K562 (cell line): ENCODE measurements around the gene DTX3. TPM values are rescaled to one million over a fixed set of nuclear protein-coding genes. Genes with fewer than 3 reads are reported as not detected.

Source experiments
- ATAC-seq: fragments of 200-7000 bp; cut with Tn5 transposase; 3 replicates; pipeline ENCODE4 v1.9.1; 2020; ENCODE audit warnings: moderate library complexity
- BruUV-seq: library from RNA; stranded (reverse); fragments of 400-500 nt; replicated peaks from 2 replicates; lab custom pipeline; 2021; lab: Mats Ljungman, UMichigan
- CTCF ChIA-PET: fragments of 300-600 bp; formaldehyde crosslinking; extraction: SDS; loops from one replicate; lab custom pipeline; 2021; ENCODE audit warnings: low intra/inter-chr PET ratio; lab: Yijun Ruan, JAX
- POLR2A ChIA-PET: fragments of 300-600, 350-650 bp; sonication (Branson Sonifier 250); formaldehyde crosslinking; extraction: SDS; loops from one replicate; lab custom pipeline; 2021; ENCODE audit warnings: antibody characterized with exemption, inconsistent platforms; lab: Yijun Ruan, JAX
- DNase-seq, 4 experiments: peaks; one replicate each; pipeline versions ENCODE4 v3.0.0 to v3.0.0-alpha.2; 2011 to 2018; ENCODE audit warnings: low spot score in 3 of 4, mixed read lengths in 3 of 4; ENCODE audit errors: extremely low read depth in 1 of 4
- FAIRE-seq: peaks from 2 replicates; lab custom pipeline; 2011; peaks lifted over from hg19 to GRCh38; lab: Jason Lieb, UNC
- H2AFZ ChIP-seq: 2 replicates; pipeline ENCODE4 v1.6.0; 2011; ENCODE audit warnings: low read depth, low read length, control low read depth, inconsistent platforms
- H3K27ac ChIP-seq: fragments of 200-600 bp; 3 replicates; pipeline ENCODE4 v1.8.0; 2011; ENCODE audit warnings: low read depth, mild to moderate bottlenecking, control low read depth, inconsistent platforms, low read length, moderate library complexity, mixed read lengths; ENCODE audit errors: extremely low read depth
- H3K27me3 ChIP-seq, 2 experiments: fragments of 300-600 bp in 1 of 2; 2 replicates in 1 of 2; 3 replicates in 1 of 2; pipeline versions ENCODE4 v1.6.0 to v1.8.0; 2011; ENCODE audit warnings: inconsistent platforms in 2 of 2, low read length in 2 of 2, mild to moderate bottlenecking in 1 of 2, mixed read lengths in 1 of 2, moderate library complexity in 1 of 2; ENCODE audit not compliant: control insufficient read depth in 2 of 2, insufficient read depth in 2 of 2
- H3K36me3 ChIP-seq: fragments of 300-600 bp; 3 replicates; pipeline ENCODE4 v1.8.0; 2011; ENCODE audit warnings: mild to moderate bottlenecking, low read length, inconsistent platforms; ENCODE audit not compliant: control insufficient read depth, insufficient read depth
- H3K4me1 ChIP-seq, 2 experiments: fragments of 200-600 bp in 1 of 2; replicated peaks in 1 of 2; 2 replicates in 1 of 2; 3 replicates in 1 of 2; pipeline versions ENCODE4 v1.5.1 to v1.8.0; 2011; ENCODE audit warnings: inconsistent platforms in 2 of 2, low read length in 2 of 2, mild to moderate bottlenecking in 1 of 2, mixed read lengths in 1 of 2, moderate library complexity in 1 of 2; ENCODE audit not compliant: control insufficient read depth in 2 of 2, insufficient read depth in 2 of 2
- H3K4me2 ChIP-seq: 2 replicates; pipeline ENCODE4 v1.6.1; 2011; ENCODE audit warnings: low read length, control low read depth, inconsistent platforms, mixed read lengths; ENCODE audit not compliant: insufficient read depth
- H3K4me3 ChIP-seq: fragments of 200-600 bp; sonication (generic), shearing (Covaris generic); 2 replicates; pipeline ENCODE4 v1.5.1; 2016; ENCODE audit warnings: control low read depth, inconsistent platforms
- H3K79me2 ChIP-seq: fragments of 200-600 bp; 3 replicates; pipeline ENCODE4 v1.8.0; 2011; ENCODE audit warnings: low read length, inconsistent platforms; ENCODE audit not compliant: control insufficient read depth, insufficient read depth
- H3K9ac ChIP-seq, 2 experiments: 2 replicates each; pipeline versions ENCODE4 v1.6.0 to v1.6.1; 2011; ENCODE audit warnings: low read depth in 2 of 2, low read length in 2 of 2, control low read depth in 1 of 2, inconsistent platforms in 1 of 2, mild to moderate bottlenecking in 1 of 2, mixed read lengths in 1 of 2; ENCODE audit not compliant: insufficient read depth in 1 of 2
- H3K9me1 ChIP-seq: one replicate; pipeline ENCODE4 v1.6.0; 2011; ENCODE audit warnings: inconsistent platforms, mild to moderate bottlenecking, low read length, moderate library complexity; ENCODE audit not compliant: control insufficient read depth, insufficient read depth
- H3K9me3 ChIP-seq: replicated peaks from 2 replicates; pipeline ENCODE4 v1.5.1; 2011; ENCODE audit warnings: low read depth, low read length, inconsistent platforms; ENCODE audit not compliant: control insufficient read depth, insufficient read depth
- H4K20me1 ChIP-seq: replicated peaks from 2 replicates; pipeline ENCODE4 v1.6.1; 2011; ENCODE audit warnings: low read length, inconsistent platforms, mixed read lengths; ENCODE audit not compliant: control insufficient read depth, insufficient read depth
- CREBBP ChIP-seq: IDR thresholded peaks from one replicate; pipeline ENCODE4 v1.6.1; 2012; ENCODE audit warnings: low read depth, mild to moderate bottlenecking, control low read depth, inconsistent platforms, low read length
- CTBP1 ChIP-seq: fragments of 450-650 bp; IDR thresholded peaks from 2 replicates; pipeline ENCODE4 v1.6.1; 2016; ENCODE audit warnings: borderline replicate concordance
- HEY1 ChIP-seq: fragments of 250-450 bp; sonication (Bioruptor Pico); IDR thresholded peaks from 2 replicates; pipeline ENCODE4 v1.5.0; 2020; ENCODE audit warnings: mild to moderate bottlenecking, moderate library complexity, borderline replicate concordance
- POLR2B ChIP-seq: fragments of 450-650 bp; IDR thresholded peaks from 2 replicates; pipeline ENCODE4 v1.6.1; 2018; ENCODE audit warnings: low read depth; ENCODE audit not compliant: partially characterized antibody
- SLC30A9 ChIP-seq: fragments of 250-450 bp; sonication (Bioruptor Pico); IDR thresholded peaks from 2 replicates; pipeline ENCODE4 v1.8.0; 2022; ENCODE audit warnings: mild to moderate bottlenecking, moderate library complexity
- SREBF2 ChIP-seq: sonication (generic); formaldehyde crosslinking; IDR thresholded peaks from 2 replicates; pipeline ENCODE4 v1.4.0; 2020; ENCODE audit warnings: mild to moderate bottlenecking, missing genetic modification reagents
- ZEB2 ChIP-seq: fragments of 450-650 bp; IDR thresholded peaks from 2 replicates; pipeline ENCODE4 v1.6.1; 2016
- ZFP36 ChIP-seq: fragments of 150-350 bp; IDR thresholded peaks from 2 replicates; pipeline ENCODE4 v1.6.1; 2018; ENCODE audit warnings: low read length, low read depth; ENCODE audit not compliant: partially characterized antibody
- ZNF124 ChIP-seq: sonication (generic); formaldehyde crosslinking; IDR thresholded peaks from 2 replicates; pipeline ENCODE4 v1.8.1; 2022; ENCODE audit warnings: missing genetic modification reagents
- ZNF165 ChIP-seq: fragments of 250-450 bp; sonication (Bioruptor Pico); IDR thresholded peaks from 2 replicates; pipeline ENCODE4 v1.4.0; 2020; ENCODE audit warnings: borderline replicate concordance
- ZNF184 ChIP-seq: sonication (generic); formaldehyde crosslinking; IDR thresholded peaks from 2 replicates; pipeline ENCODE4 v1.5.0; 2020; ENCODE audit warnings: missing genetic modification reagents
- ZNF717 ChIP-seq: fragments of 250-450 bp; sonication (Bioruptor Pico); IDR thresholded peaks from 2 replicates; pipeline ENCODE4 v1.5.0; 2021
- ZNF79 ChIP-seq: fragments of 250-450 bp; sonication (Bioruptor Pico); IDR thresholded peaks from 2 replicates; pipeline ENCODE4 v1.4.0; 2020; ENCODE audit warnings: low read depth, mild to moderate bottlenecking, moderate library complexity
- WGBS: fragments of 100-300 bp; shearing (Covaris generic); methylation state at CpG from one replicate; pipeline ENCODE4 v1.1.6; 2016; ENCODE audit warnings: low coverage, mixed read lengths; ENCODE audit not compliant: insufficient coverage; ENCODE audit errors: missing lambda C conversion rate; 5-methylcytosine and 5-hydroxymethylcytosine counted together
- in situ Hi-C: fragments of 300-500 bp; cut with MboI; formaldehyde crosslinking; loops from 4 replicates; pipeline ENCODE4 v1.15.0; 2018; ENCODE audit warnings: inconsistent platforms, mixed read lengths
- intact Hi-C: fragments of 100-400 bp; cut with micrococcal nuclease; formaldehyde crosslinking; loops from 2 replicates; pipeline ENCODE4 v1.14.2; 2022
- polyA plus RNA-seq, 8 experiments: library from polyadenylated mRNA; depleted of rRNA in 4 of 8; stranded (reverse) in 5 of 8; unstranded in 3 of 8; fragments of >200 nt; fragmentation: Nextera tagmentation in 2 of 8; fragmentation: Illumina TruSeq in 1 of 8; extraction: Ambion mirVana in 2 of 8; extraction: Trizol in 1 of 8; gene quantifications; 2 replicates each; pipeline versions ENCODE4 v1.2.1 to v1.2.3, GENCODE V29; 2011 to 2014; ENCODE audit warnings: inconsistent platforms in 1 of 8, missing spikeins in 1 of 8
- total RNA-seq, 7 experiments: library from RNA; depleted of rRNA in 6 of 7; stranded (reverse); fragments of >200 nt in 6 of 7; fragmentation: Illumina TruSeq in 2 of 7; extraction: Trizol in 2 of 7; gene quantifications; 2 replicates each; pipeline versions ENCODE4 v1.2.1 to v1.2.3, GENCODE V29; 2011 to 2021; ENCODE audit warnings: low replicate concordance in 1 of 7
- TF ChIP-seq, protein P1 (sequence below): fragments of 250-450 bp; sonication (Bioruptor Pico); IDR thresholded peaks from 2 replicates; pipeline ENCODE4 v1.5.0; 2021; ENCODE audit warnings: mild to moderate bottlenecking, moderate library complexity
- TF ChIP-seq, protein P2 (sequence below), 2 experiments: IDR thresholded peaks; 2 replicates each; pipeline ENCODE4 v1.6.1; 2012; ENCODE audit warnings: improper control_type of control experiment in 2 of 2, low read depth in 2 of 2, low read length in 2 of 2, borderline replicate concordance in 1 of 2

DTX3 gene
- total and polyA plus RNA-seq, 9 of the 15 experiments (the other 6 are each of a cell fraction or from before 2014, with no cell fraction given): 0.03 to 0.09 (median 0.06) TPM; not detected in 6

DNA sequence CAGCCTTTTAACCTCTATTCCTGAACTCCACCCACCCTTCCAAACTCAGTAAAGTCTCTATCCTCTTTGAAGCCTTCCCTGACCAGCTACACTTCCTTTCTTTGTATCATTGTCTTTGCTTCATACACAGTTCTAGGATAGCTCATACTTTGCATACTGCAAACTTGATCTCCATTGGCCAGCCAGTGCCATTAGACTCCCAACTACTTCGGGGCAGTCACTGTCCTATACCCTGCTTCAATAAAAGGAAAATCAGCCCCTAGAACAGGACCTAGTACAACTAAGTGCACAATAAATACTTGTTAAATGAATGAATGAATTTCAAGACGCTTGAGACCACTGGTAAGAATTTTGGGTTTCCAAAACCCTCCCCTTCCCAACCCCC lies 14.2 kb upstream of the DTX3 start (continued):
- TF ChIP-seq SREBF2 (no peak), ZNF124 (CRISPR knock-in tag) (no peak), ZNF184 (CRISPR knock-in tag) (no peak)
- TF ChIP-seq, all 486 proteins: peak for 2

DNA sequence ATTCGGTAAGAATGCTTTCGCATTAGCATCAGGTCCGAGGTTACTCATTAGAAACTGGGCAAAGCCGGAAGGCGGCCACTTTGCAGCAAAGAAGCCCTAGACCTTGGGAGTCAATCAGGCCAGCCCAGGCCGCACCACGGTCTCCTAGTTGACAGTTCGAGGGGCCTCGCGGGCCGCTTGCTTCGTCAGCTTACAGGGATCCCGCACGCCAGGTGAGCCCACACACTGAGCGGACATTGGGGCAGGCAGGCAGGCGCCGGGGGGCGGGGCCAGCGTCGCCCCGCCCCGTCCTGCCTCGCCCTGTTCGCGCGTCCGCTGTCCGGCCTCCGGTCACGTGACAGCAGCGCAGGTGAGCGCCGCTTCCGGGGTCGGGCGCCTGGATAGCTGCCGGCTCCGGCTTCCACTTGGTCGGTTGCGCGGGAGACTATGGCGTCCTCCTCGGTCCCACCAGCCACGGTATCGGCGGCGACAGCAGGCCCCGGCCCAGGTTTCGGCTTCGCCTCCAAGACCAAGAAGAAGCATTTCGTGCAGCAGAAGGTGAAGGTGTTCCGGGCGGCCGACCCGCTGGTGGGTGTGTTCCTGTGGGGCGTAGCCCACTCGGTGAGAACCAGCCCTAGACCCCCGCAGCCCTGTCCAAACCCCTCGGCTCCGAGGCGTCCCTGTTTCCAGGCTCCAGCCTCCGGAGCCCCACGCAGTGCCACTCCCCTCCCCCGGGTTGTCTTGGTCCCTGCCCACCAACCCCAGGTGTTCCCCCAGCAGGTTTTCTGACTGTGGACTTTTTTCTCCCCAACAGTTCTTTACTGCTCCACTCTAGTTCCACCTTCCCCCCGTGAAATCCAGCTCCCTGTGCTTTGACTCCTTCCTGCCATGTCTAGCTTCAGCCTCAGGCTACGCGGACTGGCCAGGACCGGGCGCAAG lies 13.5 kb upstream of the DTX3 start, which contains the start of gene PIP4K2C:
Gene PIP4K2C, plus strand, starts transcription at position 329 of the 918 bp plus-strand sequence. Its CDS starts 98 bp downstream, at position 427.
- TSS peak; percentile 50 for BruUV-seq
- peak; percentile 74 for FAIRE-seq
- peak; percentile 96 for ATAC-seq
- TF ChIP-seq, protein P1, sequence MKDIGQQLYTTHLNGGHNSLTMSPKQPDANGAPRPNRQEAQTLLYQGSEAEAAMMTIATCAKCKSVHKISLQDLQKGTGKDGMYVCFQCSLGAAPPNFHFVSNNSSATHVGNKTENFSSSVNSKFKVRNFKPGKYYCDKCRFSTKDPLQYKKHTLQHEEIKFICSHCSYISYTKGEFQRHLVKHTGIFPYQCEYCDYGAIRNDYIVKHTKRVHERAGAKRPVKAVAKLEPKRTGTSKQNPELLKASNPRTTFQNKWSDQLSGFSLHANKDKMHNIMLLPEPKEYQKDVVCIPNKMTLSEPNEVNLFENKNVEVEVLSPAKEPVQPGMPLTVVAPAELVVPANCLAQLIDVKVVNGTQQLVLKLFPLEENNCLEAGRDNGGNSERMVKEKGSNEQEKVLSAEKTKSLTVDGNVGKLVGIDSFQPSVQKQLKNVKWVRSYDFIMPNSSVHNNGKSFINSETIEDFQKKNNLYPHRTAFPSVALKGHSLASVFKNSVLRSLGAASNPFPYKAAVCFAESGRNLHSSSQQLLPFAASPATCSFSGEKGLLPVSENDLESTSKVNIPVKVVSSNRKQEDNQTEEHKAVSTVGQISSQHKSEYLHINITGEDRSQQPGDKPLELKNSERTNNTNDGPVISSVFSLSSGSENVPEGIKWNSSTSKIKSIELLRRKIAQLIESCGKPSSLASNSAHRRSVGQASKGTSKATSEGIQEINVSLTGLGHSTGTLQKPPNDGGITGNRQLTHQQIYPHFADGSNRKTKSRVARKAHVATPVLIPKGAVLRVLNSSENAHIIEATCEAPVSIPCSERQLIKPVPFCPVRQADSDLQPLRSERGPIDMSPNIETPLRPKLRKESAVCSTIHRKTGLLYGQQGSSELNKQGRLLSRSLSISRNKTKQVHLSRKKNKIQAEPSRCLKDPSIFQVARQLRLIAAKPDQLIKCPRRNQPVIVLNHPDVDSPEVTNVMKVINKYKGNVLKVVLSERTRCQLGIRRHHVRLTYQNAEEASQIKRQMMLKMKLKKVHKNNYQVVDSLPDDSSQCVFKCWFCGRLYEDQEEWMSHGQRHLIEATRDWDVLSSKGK: no peak
- no peak for TF ChIP-seq ZNF717
- TF ChIP-seq HEY1 (CRISPR knock-in tag): no peak
- TF ChIP-seq CREBBP: no peak
- no peak for TF ChIP-seq ZNF79 (CRISPR knock-in tag)
- peak; percentile 81 for TF ChIP-seq CTBP1
- no peak for TF ChIP-seq SLC30A9
- peak; percentile 40 for TF ChIP-seq POLR2B
- TF ChIP-seq, protein P2, sequence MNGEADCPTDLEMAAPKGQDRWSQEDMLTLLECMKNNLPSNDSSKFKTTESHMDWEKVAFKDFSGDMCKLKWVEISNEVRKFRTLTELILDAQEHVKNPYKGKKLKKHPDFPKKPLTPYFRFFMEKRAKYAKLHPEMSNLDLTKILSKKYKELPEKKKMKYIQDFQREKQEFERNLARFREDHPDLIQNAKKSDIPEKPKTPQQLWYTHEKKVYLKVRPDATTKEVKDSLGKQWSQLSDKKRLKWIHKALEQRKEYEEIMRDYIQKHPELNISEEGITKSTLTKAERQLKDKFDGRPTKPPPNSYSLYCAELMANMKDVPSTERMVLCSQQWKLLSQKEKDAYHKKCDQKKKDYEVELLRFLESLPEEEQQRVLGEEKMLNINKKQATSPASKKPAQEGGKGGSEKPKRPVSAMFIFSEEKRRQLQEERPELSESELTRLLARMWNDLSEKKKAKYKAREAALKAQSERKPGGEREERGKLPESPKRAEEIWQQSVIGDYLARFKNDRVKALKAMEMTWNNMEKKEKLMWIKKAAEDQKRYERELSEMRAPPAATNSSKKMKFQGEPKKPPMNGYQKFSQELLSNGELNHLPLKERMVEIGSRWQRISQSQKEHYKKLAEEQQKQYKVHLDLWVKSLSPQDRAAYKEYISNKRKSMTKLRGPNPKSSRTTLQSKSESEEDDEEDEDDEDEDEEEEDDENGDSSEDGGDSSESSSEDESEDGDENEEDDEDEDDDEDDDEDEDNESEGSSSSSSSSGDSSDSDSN (IDR thresholded peaks at IDR 0.05; ENCODE audit: borderline replicate concordance in 1 of 2, low read depth in 2 of 2, low read length in 2 of 2): peak in 1 of 2 experiments; percentile 38; a peak in 1 of 4 replicates
- TF ChIP-seq ZNF165: no peak
- no peak for TF ChIP-seq ZFP36
- TF ChIP-seq ZEB2: peak; percentile 62

More for the DNA sequence above, 13.5 kb upstream of the DTX3 start, which contains the start of gene PIP4K2C:
- Histone ChIP-seq H3K9ac (peak within 1 kb of the TSS; percentile 81 to 98), H3K27me3 (no peaks in the 10 kb centered on the region), H2AFZ (peak within 1 kb of the TSS; percentile 97), H3K36me3 (peaks cover 26% of the 10 kb centered on the region; the same call in 2 of the 3 replicates), H3K4me1 (peaks cover 22 to 23% of the 10 kb centered on the region in 2 experiments), H4K20me1 (no peaks in the 10 kb centered on the region), H3K9me1 (no peaks in the 10 kb centered on the region), H3K79me2 (peaks cover 27% of the 10 kb centered on the region), H3K4me3 (peak within 1 kb of the TSS; percentile 72), H3K27ac (peak within 1 kb of the TSS; percentile 84), H3K4me2 (peak within 1 kb of the TSS; percentile 77), H3K9me3 (no peaks in the 10 kb centered on the region)
- peak; percentile 92 to 97 (median 95) for DNase-seq
- WGBS: under 1% methylated on average over 49 of the region's 69 CpGs
- ChIA-PET POLR2A (interaction anchor here (0.6 to 4.2 kb wide), 16 partner anchors 8 to 154 kb away, joined by 3 to 20 read pairs (median 4); partner anchors contain the start of genes DDIT3 and TSPAN31), CTCF (interaction anchor here (1.2 kb wide), 1 partner anchor 102 kb away, joined by 3 read pairs; the partner anchor contains the start of gene OS9)
- intact Hi-C loops (no loop called here), in situ Hi-C loops (no loop called here)
